ENCODE results near the gene OXCT2.
"Not testable (repeated sequence)": the region's sequence is repeated elsewhere in the genome, so short reads cannot be mapped to it uniquely, and the experiment has no call there.

OXCT2 gene

GRCh38 chr1:39776400-39776713 lies 5.2 kb upstream of the OXCT2 start:
- TF ChIP-seq, protein P1, sequence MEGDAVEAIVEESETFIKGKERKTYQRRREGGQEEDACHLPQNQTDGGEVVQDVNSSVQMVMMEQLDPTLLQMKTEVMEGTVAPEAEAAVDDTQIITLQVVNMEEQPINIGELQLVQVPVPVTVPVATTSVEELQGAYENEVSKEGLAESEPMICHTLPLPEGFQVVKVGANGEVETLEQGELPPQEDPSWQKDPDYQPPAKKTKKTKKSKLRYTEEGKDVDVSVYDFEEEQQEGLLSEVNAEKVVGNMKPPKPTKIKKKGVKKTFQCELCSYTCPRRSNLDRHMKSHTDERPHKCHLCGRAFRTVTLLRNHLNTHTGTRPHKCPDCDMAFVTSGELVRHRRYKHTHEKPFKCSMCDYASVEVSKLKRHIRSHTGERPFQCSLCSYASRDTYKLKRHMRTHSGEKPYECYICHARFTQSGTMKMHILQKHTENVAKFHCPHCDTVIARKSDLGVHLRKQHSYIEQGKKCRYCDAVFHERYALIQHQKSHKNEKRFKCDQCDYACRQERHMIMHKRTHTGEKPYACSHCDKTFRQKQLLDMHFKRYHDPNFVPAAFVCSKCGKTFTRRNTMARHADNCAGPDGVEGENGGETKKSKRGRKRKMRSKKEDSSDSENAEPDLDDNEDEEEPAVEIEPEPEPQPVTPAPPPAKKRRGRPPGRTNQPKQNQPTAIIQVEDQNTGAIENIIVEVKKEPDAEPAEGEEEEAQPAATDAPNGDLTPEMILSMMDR (IDR thresholded peaks at IDR 0.05; ENCODE audit: low read depth, low read length), result no peak
- DNase-seq (ENCODE audit: low read depth in 2 of 2), result no peak
- no peak overlapping the region for H3K4me3 ChIP-seq (replicated peaks in 1 of 2; ENCODE audit: low read depth in 2 of 2, low read length in 2 of 2)

GRCh38 chr1:39775676-39776399 lies 4.7 kb upstream of the OXCT2 start:
- H3K4me3 ChIP-seq (replicated peaks in 1 of 2; ENCODE audit: low read depth in 2 of 2, low read length in 2 of 2); DNase-seq (ENCODE audit: low read depth in 2 of 2): not testable (repeated sequence)

GRCh38 chr1:39775141-39775540 lies 4.0 kb upstream of the OXCT2 start:
- not testable (repeated sequence) for H3K4me3 ChIP-seq (replicated peaks in 1 of 2; ENCODE audit: low read depth in 2 of 2, low read length in 2 of 2); DNase-seq (ENCODE audit: low read depth in 2 of 2)

GRCh38 chr1:39773369-39773979 lies 2.3 kb upstream of the OXCT2 start:
- DNase-seq (ENCODE audit: low read depth in 2 of 2); H3K4me3 ChIP-seq (replicated peaks in 1 of 2; ENCODE audit: low read depth in 2 of 2, low read length in 2 of 2): not testable (repeated sequence)

DNA sequence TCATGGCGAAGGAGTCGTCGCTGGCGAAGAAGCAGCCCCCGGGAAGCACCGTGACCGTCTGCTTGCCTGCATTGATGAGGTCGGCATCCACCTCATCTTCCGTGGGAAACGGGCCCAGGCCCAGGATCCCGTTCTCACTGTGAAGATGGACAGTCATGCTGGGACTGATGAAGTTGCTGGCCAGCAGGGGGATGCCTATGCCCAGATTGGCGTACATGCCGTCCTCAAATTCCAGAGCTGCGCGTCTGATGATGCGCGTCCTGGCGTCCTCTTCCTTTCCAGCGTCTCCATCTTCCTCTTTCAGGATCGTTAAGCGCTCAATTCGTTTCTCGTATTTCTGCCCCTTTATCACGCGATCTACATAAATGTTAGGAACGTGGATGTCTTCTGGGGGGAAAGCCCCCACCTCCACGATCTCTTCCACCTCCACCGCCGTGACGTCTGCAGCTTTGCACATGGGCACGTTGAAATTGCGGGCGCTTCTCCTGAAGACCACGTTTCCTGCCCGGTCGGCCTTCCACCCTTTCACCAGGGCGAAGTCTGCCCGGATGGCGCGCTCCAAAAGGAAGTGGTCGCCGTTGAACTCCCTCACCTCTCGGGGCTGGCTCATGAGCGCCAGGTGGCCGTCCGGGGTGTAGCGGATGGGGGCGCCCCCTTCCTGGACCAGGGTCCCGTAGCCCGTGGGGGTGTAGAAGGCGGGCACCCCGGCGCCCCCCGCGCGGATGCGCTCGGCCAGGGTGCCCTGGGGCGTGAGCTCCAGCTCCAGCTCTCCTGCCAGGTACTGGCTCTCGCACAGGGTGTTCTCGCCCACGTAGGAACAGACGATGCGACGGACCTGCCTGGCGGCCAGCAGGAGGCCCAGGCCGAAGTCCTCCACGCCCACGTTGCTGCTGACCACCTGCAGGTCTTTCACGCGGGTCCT lies 787 bp downstream of the OXCT2 start:
- peak; percentile 19 to 31 for DNase-seq (ENCODE audit: low read depth in 2 of 2)
- H3K4me3 ChIP-seq (replicated peaks in 1 of 2; ENCODE audit: low read depth in 2 of 2, low read length in 2 of 2), result peak overlapping the region; percentile 15 to 38

GRCh38 chr1:39769502-39769901 lies 1.6 kb downstream of the OXCT2 start:
- DNase-seq (ENCODE audit: low read depth in 2 of 2); H3K4me3 ChIP-seq (replicated peaks in 1 of 2; ENCODE audit: low read depth in 2 of 2, low read length in 2 of 2): not testable (repeated sequence)

DNA sequence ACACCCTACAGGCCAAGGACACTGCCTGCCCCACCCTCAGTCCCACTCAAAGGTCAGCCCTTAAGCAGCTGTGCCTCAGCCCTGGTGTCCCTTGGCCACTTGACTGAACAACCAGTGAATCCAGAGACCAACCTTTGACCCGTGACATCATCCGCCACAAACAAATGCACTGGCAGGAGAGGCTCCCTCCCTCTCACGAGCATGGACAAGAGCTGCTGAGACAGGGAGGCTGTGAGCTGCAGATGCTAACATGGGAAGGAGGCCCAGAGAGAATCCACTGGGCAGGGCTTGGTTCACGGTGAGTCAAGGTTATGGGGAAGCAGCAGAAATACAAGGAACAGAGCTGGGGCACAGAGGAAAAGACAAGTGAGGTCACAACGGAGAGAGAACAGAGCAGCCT lies 4.7 kb downstream of the OXCT2 start:
- not testable (repeated sequence) for H3K4me3 ChIP-seq (replicated peaks in 1 of 2; ENCODE audit: low read depth in 2 of 2, low read length in 2 of 2); DNase-seq (ENCODE audit: low read depth in 2 of 2)

DNA sequence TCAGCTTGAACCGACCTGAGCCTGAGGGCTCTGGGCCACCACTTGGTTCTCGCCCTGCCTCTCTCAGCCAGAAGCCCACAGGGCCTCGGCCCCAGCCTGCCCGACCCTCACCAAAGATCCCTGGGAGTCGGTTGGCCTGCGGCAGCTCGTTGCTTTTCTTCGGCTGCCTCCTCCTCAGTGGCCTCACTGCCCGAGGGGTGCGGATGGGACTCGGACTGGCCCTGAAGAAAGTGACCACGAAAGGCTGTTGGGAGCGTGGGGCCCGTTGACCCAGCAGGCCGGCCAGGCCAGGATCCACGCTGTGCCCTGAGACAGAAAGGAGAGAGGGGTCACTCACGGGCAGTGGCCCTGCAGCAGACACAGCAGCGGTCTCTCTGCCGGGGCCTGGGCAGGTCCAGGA lies 6.6 kb downstream of the OXCT2 start:
- DNase-seq (ENCODE audit: low read depth in 2 of 2); H3K4me3 ChIP-seq (replicated peaks in 1 of 2; ENCODE audit: low read depth in 2 of 2, low read length in 2 of 2): not testable (repeated sequence)

GRCh38 chr1:39763619-39764374 lies 7.4 kb downstream of the OXCT2 start:
- DNase-seq (ENCODE audit: low read depth in 2 of 2); H3K4me3 ChIP-seq (replicated peaks in 1 of 2; ENCODE audit: low read depth in 2 of 2, low read length in 2 of 2): not testable (repeated sequence)

- TF ChIP-seq, protein P1 (IDR thresholded peaks at IDR 0.05; ENCODE audit: low read depth, low read length), result no peak
- no peak for DNase-seq (ENCODE audit: low read depth in 2 of 2)
Measured at GRCh38 chr1:39762550-39763540, 8.3 kb downstream of the OXCT2 start.

More at GRCh38 chr1:39762550-39763540, 8.3 kb downstream of the OXCT2 start:
- no peak overlapping the region for H3K4me3 ChIP-seq (replicated peaks in 1 of 2; ENCODE audit: low read depth in 2 of 2, low read length in 2 of 2)

All from cardiac fibroblast (primary cell).